HG03571 (cell line): Measurements from ENCODE around the gene BCL2A1.
"Not testable (repeated sequence)": the region's sequence is repeated elsewhere in the genome, so short reads cannot be mapped to it uniquely, and the experiment has no call there.

Experiments
- ATAC-seq: cut with Tn5 transposase; IDR thresholded peaks from one replicate; pipeline ENCODE4 v1.9.1; 2021; ENCODE audit not compliant: unreplicated experiment

BCL2A1 gene

DNA sequence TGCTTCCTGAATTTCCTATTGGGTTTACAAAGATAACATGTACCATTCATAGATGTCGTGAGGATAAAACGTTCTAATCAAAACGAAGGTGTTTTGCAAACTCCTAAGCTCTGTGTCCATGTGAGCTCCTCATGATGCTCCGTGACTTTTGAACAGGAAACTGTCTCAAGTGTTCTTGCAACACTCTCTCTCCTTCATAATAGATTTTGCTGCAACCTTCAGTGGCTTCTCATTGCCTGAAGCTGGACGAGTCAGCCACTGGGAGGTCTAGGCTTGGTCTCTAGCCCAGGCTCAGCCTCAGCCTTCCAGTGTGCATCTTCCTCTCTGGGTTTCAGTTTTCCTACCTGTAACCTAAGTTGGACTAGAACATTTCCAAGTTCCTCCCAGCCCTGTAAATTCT is 18.7 kb upstream of the BCL2A1 start:
- ATAC-seq, result no peak

- no peak for ATAC-seq
Observed at GRCh38 chr15:79989183-79989582, 18.2 kb upstream of the BCL2A1 start.

DNA sequence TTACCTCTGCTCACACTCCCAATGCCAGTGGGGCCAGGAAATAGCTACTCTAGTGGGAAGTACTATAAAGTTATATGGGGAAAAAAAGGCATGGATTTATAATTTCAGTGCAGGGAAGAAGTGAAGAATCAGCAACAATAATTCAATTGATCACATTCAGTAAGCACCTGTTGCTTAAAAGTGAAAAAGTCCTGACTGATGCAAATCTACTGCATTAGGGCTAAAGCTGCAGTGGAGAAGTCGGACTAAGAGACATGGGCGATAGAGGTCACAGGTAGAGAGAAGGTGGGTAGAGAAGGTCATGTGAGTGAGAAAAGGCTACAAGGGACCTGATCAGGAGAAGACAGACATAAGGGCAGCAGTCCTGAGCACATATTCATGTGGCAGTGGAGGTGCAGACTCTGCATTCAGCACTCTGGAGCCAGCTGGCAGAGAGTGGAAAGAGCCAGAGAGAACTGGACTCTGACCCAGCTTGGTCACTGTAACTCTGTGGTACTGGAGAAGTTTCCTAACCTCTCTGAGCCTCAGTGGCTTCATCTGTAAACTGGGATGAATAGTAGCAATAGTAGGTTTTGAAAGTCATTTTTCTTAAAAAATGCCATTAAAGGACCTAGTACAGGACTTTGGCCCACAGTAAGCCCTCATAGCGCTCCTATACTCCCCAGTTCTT is 17.6 kb upstream of the BCL2A1 start:
- ATAC-seq, result no peak

DNA sequence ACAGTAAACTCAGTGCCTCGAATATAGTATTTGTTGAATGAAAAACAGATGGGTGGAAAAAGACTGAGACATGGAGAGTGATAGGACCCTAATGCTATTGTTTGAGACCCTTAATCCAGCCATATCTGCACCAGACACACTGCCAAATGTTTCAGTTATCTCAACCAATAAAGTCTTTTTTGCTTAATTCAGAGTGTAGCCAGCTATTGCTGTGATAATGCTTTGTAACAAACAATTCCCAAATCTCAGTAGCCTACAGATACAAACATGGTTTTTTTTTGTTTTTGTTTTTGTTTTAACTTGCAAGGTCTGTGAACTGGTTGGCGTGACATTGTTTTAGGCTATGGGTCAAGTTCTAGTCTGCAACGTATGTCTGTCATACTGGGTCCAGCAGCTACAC is 17.0 kb upstream of the BCL2A1 start:
- no peak for ATAC-seq

DNA sequence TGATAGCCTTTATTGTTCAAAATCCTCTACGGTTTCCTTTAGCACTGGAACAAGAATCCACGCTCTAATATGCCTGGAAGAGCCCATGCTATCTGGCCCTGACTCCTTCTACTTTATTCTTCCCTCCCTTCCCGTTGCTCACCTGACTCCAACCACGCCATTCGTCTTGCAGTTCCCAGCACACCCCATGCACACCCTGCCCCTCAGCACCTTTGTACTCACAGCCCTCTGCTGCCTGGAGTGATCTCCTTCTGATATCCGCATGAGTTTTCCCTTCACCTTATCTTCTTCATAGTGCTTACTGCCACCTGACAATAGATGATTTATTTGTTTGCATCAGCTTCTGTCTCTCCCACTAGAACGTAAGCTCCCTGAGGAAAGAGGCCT is 16.6 kb upstream of the BCL2A1 start:
- ATAC-seq, result no peak

DNA sequence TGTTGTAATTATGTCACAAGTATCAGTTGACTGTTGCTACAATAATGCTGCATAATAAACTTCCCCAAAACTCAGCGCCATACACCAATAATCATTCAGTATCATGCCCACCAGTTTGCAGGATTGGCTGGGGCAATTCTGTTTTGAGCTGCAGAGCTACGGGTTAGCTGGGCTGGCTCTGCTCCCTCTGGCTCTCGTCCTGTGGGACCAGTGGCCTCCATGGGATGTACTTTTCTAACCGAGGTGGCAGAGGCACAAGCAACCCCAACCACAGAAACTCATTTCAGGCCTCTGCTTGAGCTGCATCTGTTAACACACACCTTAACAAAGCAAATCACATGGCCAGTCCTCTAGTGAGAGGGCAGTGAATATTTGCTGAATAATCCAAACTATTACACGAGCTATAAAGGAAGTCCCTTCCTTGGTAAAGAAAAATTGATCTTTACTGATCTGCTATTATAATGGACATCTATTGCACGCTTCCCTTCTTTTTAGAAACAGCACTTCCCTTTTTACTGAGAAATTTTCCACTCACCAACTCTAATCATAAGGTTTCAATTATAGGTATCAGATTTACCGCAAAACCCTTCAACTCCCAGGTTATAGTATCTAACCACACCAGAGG is 10.9 kb upstream of the BCL2A1 start:
- peak; percentile 34 for ATAC-seq

DNA sequence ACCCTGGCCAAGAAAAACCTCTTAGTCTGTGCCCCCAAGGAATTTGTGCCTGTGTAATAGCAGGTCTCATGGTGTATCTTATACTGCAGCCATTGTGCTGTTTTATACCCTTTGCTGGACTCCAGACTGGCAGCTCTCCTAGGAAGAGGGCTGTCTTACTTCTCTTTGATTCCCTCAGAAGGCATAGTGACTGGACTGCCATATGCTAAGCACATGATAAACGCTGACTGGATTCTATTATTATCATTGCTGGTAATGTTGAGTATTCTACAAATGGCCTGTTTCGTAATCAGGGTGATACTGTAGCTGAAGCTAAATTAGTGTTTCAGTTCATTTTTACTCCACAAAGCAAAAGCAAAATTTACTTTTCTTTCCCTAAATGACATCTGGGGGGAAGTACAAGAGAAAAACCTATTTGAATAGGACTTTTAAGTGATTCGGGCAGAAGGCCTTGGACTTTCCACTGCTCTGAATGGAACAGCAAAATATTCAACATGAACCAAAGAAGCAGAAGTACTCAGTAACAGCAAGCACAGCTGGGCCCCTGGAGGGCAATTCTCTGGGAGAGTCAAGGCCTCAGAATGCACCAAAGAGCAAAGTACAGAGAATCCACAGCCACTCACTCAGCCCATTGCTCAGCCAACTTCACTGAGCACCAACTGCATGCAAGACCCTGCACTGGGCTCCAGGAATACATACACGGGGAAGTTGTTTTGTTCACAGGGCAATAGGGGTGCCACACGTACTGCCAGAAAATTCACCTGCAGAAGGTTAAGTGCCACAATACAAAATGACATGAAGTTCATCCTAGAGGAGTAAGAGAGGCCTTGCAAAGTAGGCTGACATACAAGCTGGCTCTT is 7.9 kb upstream of the BCL2A1 start:
- peak; percentile 47 for ATAC-seq

- ATAC-seq, result no peak
Observed at GRCh38 chr15:79978260-79978654, 7.3 kb upstream of the BCL2A1 start.

- ATAC-seq, result peak; percentile 44
Observed at GRCh38 chr15:79977431-79978054, 6.5 kb upstream of the BCL2A1 start.

- ATAC-seq, result no peak
Observed at GRCh38 chr15:79973456-79974195, 2.6 kb upstream of the BCL2A1 start.

GRCh38 chr15:79972863-79973262 is 1.9 kb upstream of the BCL2A1 start:
- no peak for ATAC-seq

GRCh38 chr15:79970181-79970580 is 815 bp downstream of the BCL2A1 start:
- no peak for ATAC-seq

- no peak for ATAC-seq
Observed at GRCh38 chr15:79969146-79969545, 1.9 kb downstream of the BCL2A1 start.

DNA sequence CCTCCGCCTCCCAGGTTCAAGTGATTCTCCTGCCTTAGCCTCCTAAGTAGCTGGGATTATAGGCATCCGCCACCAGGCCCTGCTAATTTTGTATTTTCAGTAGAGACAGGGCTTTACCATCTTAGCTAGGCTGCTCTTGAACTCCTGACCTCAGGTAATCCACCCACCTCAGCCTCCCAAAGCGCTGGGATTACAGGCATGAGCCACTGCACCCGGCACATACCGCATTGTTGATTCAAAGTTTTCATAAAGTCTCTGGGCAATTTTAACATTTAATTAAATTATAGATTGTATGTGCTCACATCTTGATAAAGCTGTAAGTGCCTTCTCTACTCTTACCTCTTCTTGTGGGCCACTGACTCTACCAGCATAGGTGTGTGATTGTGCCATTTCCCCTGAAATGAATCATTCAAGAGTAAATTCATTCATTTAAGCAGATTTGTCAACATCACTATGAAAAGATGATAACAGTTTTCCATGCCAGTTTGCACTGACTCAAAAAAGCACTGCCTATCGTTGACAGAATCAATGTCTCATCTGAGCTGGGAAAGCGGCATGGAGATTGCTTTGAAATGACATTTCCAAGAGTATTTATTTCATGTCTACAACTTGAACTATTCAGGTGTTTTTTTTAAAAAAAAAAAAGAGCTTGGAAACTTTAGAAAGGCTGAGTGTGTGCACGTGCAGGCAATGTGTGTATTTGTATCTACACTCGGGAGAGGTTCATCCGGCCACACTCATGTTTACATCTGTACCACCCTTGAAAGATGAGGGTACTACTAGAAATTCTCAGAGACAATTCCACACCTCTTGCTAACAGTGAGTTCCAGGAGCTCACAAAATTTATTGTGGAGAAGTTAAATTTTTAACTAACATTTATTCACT is 3.5 kb downstream of the BCL2A1 start:
- no peak for ATAC-seq

- ATAC-seq, result no peak
Observed at GRCh38 chr15:79966634-79967297, 4.2 kb downstream of the BCL2A1 start.

GRCh38 chr15:79965846-79966630 is 5.0 kb downstream of the BCL2A1 start:
- no peak for ATAC-seq

- no peak for ATAC-seq
Observed at GRCh38 chr15:79964232-79964805, 6.7 kb downstream of the BCL2A1 start.

- ATAC-seq, result not testable (repeated sequence)
Observed at GRCh38 chr15:79962921-79963320, 8.1 kb downstream of the BCL2A1 start.
